C4-2B (cell line): Measurements from ENCODE around the gene SPAG17.

Experiments
- ZFX ChIP-seq: fragments of 450-650 bp; IDR thresholded peaks from 2 replicates; pipeline ENCODE4 v1.6.1; 2017
- TF ChIP-seq, protein P1 (sequence below): fragments of 450-650 bp; conservative IDR thresholded peaks from 2 replicates; pipeline ENCODE4 v1.5.1; 2017; ENCODE audit warnings: mild to moderate bottlenecking

GRCh38 chr1:117971777-117972176 lies 213.3 kb downstream of the SPAG17 start:
- TF ChIP-seq, protein P1, sequence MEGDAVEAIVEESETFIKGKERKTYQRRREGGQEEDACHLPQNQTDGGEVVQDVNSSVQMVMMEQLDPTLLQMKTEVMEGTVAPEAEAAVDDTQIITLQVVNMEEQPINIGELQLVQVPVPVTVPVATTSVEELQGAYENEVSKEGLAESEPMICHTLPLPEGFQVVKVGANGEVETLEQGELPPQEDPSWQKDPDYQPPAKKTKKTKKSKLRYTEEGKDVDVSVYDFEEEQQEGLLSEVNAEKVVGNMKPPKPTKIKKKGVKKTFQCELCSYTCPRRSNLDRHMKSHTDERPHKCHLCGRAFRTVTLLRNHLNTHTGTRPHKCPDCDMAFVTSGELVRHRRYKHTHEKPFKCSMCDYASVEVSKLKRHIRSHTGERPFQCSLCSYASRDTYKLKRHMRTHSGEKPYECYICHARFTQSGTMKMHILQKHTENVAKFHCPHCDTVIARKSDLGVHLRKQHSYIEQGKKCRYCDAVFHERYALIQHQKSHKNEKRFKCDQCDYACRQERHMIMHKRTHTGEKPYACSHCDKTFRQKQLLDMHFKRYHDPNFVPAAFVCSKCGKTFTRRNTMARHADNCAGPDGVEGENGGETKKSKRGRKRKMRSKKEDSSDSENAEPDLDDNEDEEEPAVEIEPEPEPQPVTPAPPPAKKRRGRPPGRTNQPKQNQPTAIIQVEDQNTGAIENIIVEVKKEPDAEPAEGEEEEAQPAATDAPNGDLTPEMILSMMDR = no peak
- TF ChIP-seq ZFX = no peak
